ENCODE measurements around the gene ARHGEF28. TPM values are rescaled to one million over a fixed set of nuclear protein-coding genes. Genes with fewer than 3 reads are reported as not detected.

Gene ARHGEF28
- total and polyA plus RNA-seq, 2 of the 4 experiments (the other 2 are of a cell fraction) = 3.6 to 16.0 TPM

GRCh38 chr5:73739650-73740049, 113.7 kb downstream of the ARHGEF28 start:
- Histone ChIP-seq H2AK9ac (replicated peaks; ENCODE audit: low read depth, low read length, poor library complexity) (no peak overlapping the region), H3K4me3 (ENCODE audit: insufficient read depth, low read depth, low read length) (no peak overlapping the region), H3K18ac (ENCODE audit: low read depth, low read length) (no peak overlapping the region), H3K9ac (ENCODE audit: low read depth, low read length) (no peak overlapping the region), H2AFZ (replicated peaks; ENCODE audit: low read length, poor library complexity) (no peak overlapping the region), H3K27ac (ENCODE audit: insufficient read depth, low read length) (no peak overlapping the region), H3K4me1 (ENCODE audit: control insufficient read depth, insufficient read depth, low read length) (no peaks in the 10 kb centered on the region), H3K79me1 (ENCODE audit: low read depth in 1 of 2, low read length in 2 of 2) (peaks cover 0 to 33% of the 10 kb centered on the region in 2 experiments; a peak in 2 of 4 replicates), H4K5ac (ENCODE audit: low read depth, low read length) (no peak overlapping the region), H3K14ac (replicated peaks; ENCODE audit: low read depth, low read length) (no peak overlapping the region), H3K9me3 (ENCODE audit: control insufficient read depth, insufficient read depth, low read length) (no peaks in the 10 kb centered on the region), H4K91ac (ENCODE audit: insufficient read depth, low read depth, low read length) (no peak overlapping the region), H3K56ac (ENCODE audit: extremely low read depth, insufficient read depth, low read length) (no peak overlapping the region), H2BK20ac (ENCODE audit: low read depth, low read length) (no peak overlapping the region), H2AK5ac (ENCODE audit: low read depth, low read length) (no peak overlapping the region), H2BK120ac (ENCODE audit: low read depth, low read length) (no peak overlapping the region), H3K27me3 (ENCODE audit: control insufficient read depth, insufficient read depth, low read length) (no peaks in the 10 kb centered on the region), H4K8ac (ENCODE audit: low read depth in 2 of 2, low read length in 2 of 2) (no peak overlapping the region), H2BK15ac (ENCODE audit: low read depth, low read length) (no peak overlapping the region), H4K20me1 (ENCODE audit: insufficient read depth, low read length) (no peaks in the 10 kb centered on the region), H3K4ac (ENCODE audit: low read depth, low read length) (no peak overlapping the region), H3K23ac (ENCODE audit: low read depth, low read length) (no peak overlapping the region), H3K36me3 (ENCODE audit: control insufficient read depth, insufficient read depth, low read length) (no peaks in the 10 kb centered on the region), H3K4me2 (ENCODE audit: low read depth, low read length) (no peak overlapping the region), H2BK5ac (ENCODE audit: low read depth, low read length, poor library complexity, severe bottlenecking) (no peak overlapping the region), H3K9me1 (ENCODE audit: insufficient read depth, low read length) (peaks cover 6% of the 10 kb centered on the region; the same call in 1 of the 2 replicates)
- ChIA-PET POLR2A (ENCODE audit: unreplicated experiment) (no interaction called here), CTCF (interaction anchor here (0.9 to 1.3 kb wide), 2 partner anchors 30 to 148 kb away, joined by 3 read pairs; no protein-coding TSS in a partner anchor)
- in situ Hi-C loops (cut with MboI; ENCODE audit: low sequenced_read_pairs) (no loop called here), intact Hi-C loops (cut with micrococcal nuclease) (loop anchor here (2.0 kb wide), 1 partner anchor 45 kb away; no protein-coding TSS in a partner anchor), dilution Hi-C loops (cut with HindIII; ENCODE audit: low sequenced_read_pairs, unreplicated experiment) (no loop called here)
- WGBS, 2 experiments (ENCODE audit: extremely low coverage in 2 of 2, insufficient read length in 1 of 2) = no CpG with 5 or more reads among the region's 1 CpG
- no peak for DNase-seq
- TF ChIP-seq MXI1 (IDR thresholded peaks at IDR 0.05; ENCODE audit: borderline replicate concordance, low read depth, low read length) (no peak), USF2 (IDR thresholded peaks at IDR 0.05; ENCODE audit: low read depth, low read length) (no peak), RCOR1 (IDR thresholded peaks at IDR 0.05; ENCODE audit: insufficient replicate concordance, low read length) (no peak), RAD21 (IDR thresholded peaks at IDR 0.05; ENCODE audit: low read length) (no peak), ELK1 (IDR thresholded peaks at IDR 0.05; ENCODE audit: borderline replicate concordance, low read depth, low read length) (no peak), NFE2L2 (IDR thresholded peaks at IDR 0.05; ENCODE audit: low read depth, low read length) (no peak)
- BruUV-seq (replicated peaks) = no TSS peak
- no peak for ATAC-seq (ENCODE audit: low read depth)
